H1 (cell line): Measurements from ENCODE around the gene NEDD8. TPM values are rescaled to one million over a fixed set of nuclear protein-coding genes. Genes with fewer than 3 reads are reported as not detected.

Experiments
- CTCF ChIA-PET: fragments of 300-600 bp; sonication (Branson Sonifier 250); formaldehyde crosslinking; loops from one replicate; lab custom pipeline; 2021; ENCODE audit not compliant: partially characterized antibody; lab: Charles Lee
- POLR2A ChIA-PET: fragments of 300-600 bp; sonication (Branson Sonifier 250); formaldehyde crosslinking; loops from one replicate; lab custom pipeline; 2021; ENCODE audit warnings: inconsistent platforms; ENCODE audit not compliant: partially characterized antibody; lab: Charles Lee
- DNase-seq, 2 experiments: peaks; one replicate each; pipeline versions ENCODE4 v3.0.0 to v3.0.0-alpha.2; 2010 to 2022; ENCODE audit warnings: low spot score in 2 of 2, low read depth in 1 of 2, mixed read lengths in 1 of 2
- FAIRE-seq: peaks from 2 replicates; lab custom pipeline; 2011; peaks lifted over from hg19 to GRCh38; lab: Jason Lieb, UNC
- H2AFZ ChIP-seq: 2 replicates; pipeline ENCODE4 v1.8.1; 2012; ENCODE audit warnings: low read length, inconsistent platforms
- H2AK5ac ChIP-seq: 2 replicates; pipeline ENCODE4 v1.6.1; 2013; ENCODE audit warnings: low read depth, low read length
- H2BK120ac ChIP-seq: replicated peaks from 2 replicates; pipeline ENCODE3; 2013; ENCODE audit warnings: low read depth, low read length, inconsistent platforms
- H2BK12ac ChIP-seq: 2 replicates; pipeline ENCODE4 v1.6.1; 2013; ENCODE audit warnings: low read depth, low read length
- H2BK15ac ChIP-seq: 2 replicates; pipeline ENCODE4 v1.6.1; 2013; ENCODE audit warnings: low read length
- H2BK20ac ChIP-seq: 2 replicates; pipeline ENCODE4 v1.6.1; 2013; ENCODE audit warnings: low read length
- H2BK5ac ChIP-seq: 2 replicates; pipeline ENCODE4 v1.6.1; 2013; ENCODE audit warnings: low read depth, low read length
- H3K14ac ChIP-seq: 2 replicates; pipeline ENCODE4 v1.6.1; 2013; ENCODE audit warnings: inconsistent platforms; ENCODE audit not compliant: insufficient read length
- H3K18ac ChIP-seq: 2 replicates; pipeline ENCODE4 v1.6.1; 2013; ENCODE audit warnings: low read length; ENCODE audit errors: extremely low read depth
- H3K23ac ChIP-seq: 2 replicates; pipeline ENCODE4 v1.6.1; 2013; ENCODE audit warnings: inconsistent platforms; ENCODE audit not compliant: insufficient read length
- H3K23me2 ChIP-seq: 2 replicates; pipeline ENCODE4 v1.6.1; 2013; ENCODE audit warnings: low read depth, low read length
- H3K27ac ChIP-seq: 2 replicates; pipeline ENCODE4 v1.6.1; 2011; ENCODE audit warnings: low read depth, low read length, inconsistent platforms
- H3K27me3 ChIP-seq, 4 experiments: replicated peaks in 1 of 4; 1 replicate in 1 of 4; 2 replicates in 3 of 4; pipeline versions ENCODE4 v1.6.1 to v1.8.1; 2011 to 2013; ENCODE audit warnings: low read length in 3 of 4, mild to moderate bottlenecking in 3 of 4, inconsistent platforms in 2 of 4, mixed read lengths in 2 of 4, moderate library complexity in 1 of 4; ENCODE audit not compliant: control insufficient read depth in 3 of 4, insufficient read depth in 3 of 4; ENCODE audit errors: extremely low read depth in 1 of 4
- H3K36me3 ChIP-seq, 4 experiments: 2 replicates each; pipeline versions ENCODE4 v1.6.1 to v1.8.1; 2011 to 2013; ENCODE audit warnings: mild to moderate bottlenecking in 4 of 4, low read length in 3 of 4, moderate library complexity in 2 of 4, control low read depth in 1 of 4, inconsistent platforms in 1 of 4; ENCODE audit not compliant: insufficient read depth in 4 of 4, control insufficient read depth in 2 of 4
- H3K4ac ChIP-seq: replicated peaks from 2 replicates; pipeline ENCODE3; 2013; ENCODE audit warnings: low read length, low read depth, mixed read lengths, inconsistent platforms; ENCODE audit not compliant: insufficient read length
- H3K4me1 ChIP-seq, 4 experiments: replicated peaks in 1 of 4; 1 replicate in 1 of 4; 2 replicates in 3 of 4; pipeline versions ENCODE4 v1.6.1 to v1.8.1; 2011 to 2013; ENCODE audit warnings: low read length in 3 of 4, inconsistent platforms in 2 of 4, mixed read lengths in 1 of 4; ENCODE audit not compliant: insufficient read depth in 4 of 4, control insufficient read depth in 3 of 4
- H3K4me2 ChIP-seq, 2 experiments: 2 replicates each; pipeline versions ENCODE4 v1.6.1 to v1.8.1; 2011 to 2013; ENCODE audit warnings: low read depth in 2 of 2, low read length in 2 of 2, control low read depth in 1 of 2, inconsistent platforms in 1 of 2, mild to moderate bottlenecking in 1 of 2; ENCODE audit not compliant: insufficient read depth in 1 of 2
- H3K4me3 ChIP-seq, 4 experiments: fragments of 200-600, 300-600 bp in 1 of 4; sonication (generic), shearing (Covaris generic), sonication (Bioruptor Twin) in 1 of 4; 2 replicates each; pipeline versions ENCODE4 v1.5.1 to v1.8.1; 2011 to 2016; ENCODE audit warnings: low read length in 4 of 4, low read depth in 3 of 4, control low read depth in 2 of 4, inconsistent platforms in 2 of 4, mild to moderate bottlenecking in 2 of 4, mixed read lengths in 1 of 4, moderate library complexity in 1 of 4; ENCODE audit not compliant: insufficient read depth in 2 of 4; ENCODE audit errors: extremely low read depth in 1 of 4
- H3K56ac ChIP-seq: replicated peaks from 2 replicates; pipeline ENCODE3; 2013; ENCODE audit warnings: low read depth, mild to moderate bottlenecking, mixed read lengths, low read length, inconsistent platforms; ENCODE audit not compliant: insufficient read length
- H3K79me1 ChIP-seq: 2 replicates; pipeline ENCODE4 v1.6.1; 2013; ENCODE audit warnings: low read depth, low read length, control low read depth
- H3K79me2 ChIP-seq, 2 experiments: 2 replicates each; pipeline versions ENCODE4 v1.6.1 to v1.8.1; 2012 to 2013; ENCODE audit warnings: low read length in 2 of 2, mild to moderate bottlenecking in 2 of 2, inconsistent platforms in 1 of 2; ENCODE audit not compliant: insufficient read depth in 2 of 2, control insufficient read depth in 1 of 2
- H3K9ac ChIP-seq, 4 experiments: replicated peaks in 1 of 4; 1 replicate in 1 of 4; 2 replicates in 3 of 4; pipeline versions ENCODE4 v1.6.1 to v1.8.1; 2011 to 2013; ENCODE audit warnings: low read depth in 3 of 4, low read length in 3 of 4, control low read depth in 2 of 4, mild to moderate bottlenecking in 2 of 4, moderate library complexity in 2 of 4, inconsistent platforms in 1 of 4; ENCODE audit errors: extremely low read depth in 1 of 4
- H3K9me3 ChIP-seq, 2 experiments: 2 replicates each; pipeline versions ENCODE4 v1.6.1 to v1.8.1; 2012 to 2013; ENCODE audit warnings: mild to moderate bottlenecking in 2 of 2, moderate library complexity in 2 of 2, control low read depth in 1 of 2, inconsistent platforms in 1 of 2, low read depth in 1 of 2, low read length in 1 of 2, mixed read lengths in 1 of 2; ENCODE audit not compliant: insufficient read depth in 2 of 2
- H4K20me1 ChIP-seq, 2 experiments: replicated peaks in 1 of 2; 2 replicates each; pipeline versions ENCODE3 to v1.8.1; 2011 to 2013; ENCODE audit warnings: inconsistent platforms in 2 of 2, low read length in 2 of 2, mild to moderate bottlenecking in 1 of 2; ENCODE audit not compliant: insufficient read depth in 2 of 2, control insufficient read depth in 1 of 2
- H4K5ac ChIP-seq: 2 replicates; pipeline ENCODE4 v1.6.1; 2013; ENCODE audit warnings: low read length, low read depth, mixed read lengths, inconsistent platforms; ENCODE audit not compliant: insufficient read length
- H4K8ac ChIP-seq: 2 replicates; pipeline ENCODE4 v1.8.0; 2013; ENCODE audit warnings: mild to moderate bottlenecking, moderate library complexity, low read length, inconsistent platforms; ENCODE audit not compliant: insufficient read depth; ENCODE audit errors: extremely low read depth
- H4K91ac ChIP-seq: replicated peaks from 2 replicates; pipeline ENCODE3; 2013; ENCODE audit warnings: low read length, mixed read lengths, inconsistent platforms; ENCODE audit not compliant: insufficient read length
- CEBPB ChIP-seq: IDR thresholded peaks from 2 replicates; pipeline ENCODE4 v1.6.1; 2012; ENCODE audit warnings: low read depth, low read length
- CTCF ChIP-seq, 3 experiments: IDR thresholded peaks; 1 replicate in 2 of 3; 2 replicates in 1 of 3; pipeline versions ENCODE4 v1.5.1 to v1.6.1; 2011; ENCODE audit warnings: low read length in 3 of 3, mild to moderate bottlenecking in 3 of 3, inconsistent platforms in 2 of 3, low read depth in 1 of 3, moderate library complexity in 1 of 3; ENCODE audit not compliant: insufficient read depth in 1 of 3; ENCODE audit errors: control extremely low read depth in 1 of 3
- E2F6 ChIP-seq: IDR thresholded peaks from 2 replicates; pipeline ENCODE4 v1.6.1; 2012; ENCODE audit warnings: inconsistent platforms
- KDM1A ChIP-seq: fragments of 200-600, 300-600 bp; sonication (generic); IDR thresholded peaks from 2 replicates; pipeline ENCODE4 v1.7.1; 2016; ENCODE audit warnings: mild to moderate bottlenecking, low read length, borderline replicate concordance
- KDM4A ChIP-seq: IDR thresholded peaks from one replicate; pipeline ENCODE4 v1.7.1; 2012; ENCODE audit warnings: low read depth, mild to moderate bottlenecking, moderate library complexity, low read length, inconsistent platforms; ENCODE audit not compliant: severe bottlenecking
- NRF1 ChIP-seq: IDR thresholded peaks from 2 replicates; pipeline ENCODE4 v1.6.1; 2011; ENCODE audit warnings: mild to moderate bottlenecking, low read depth, low read length, improper control_type of control experiment
- SIX5 ChIP-seq: IDR thresholded peaks from 2 replicates; pipeline ENCODE4 v1.6.1; 2011; ENCODE audit warnings: mild to moderate bottlenecking, low read depth, low read length
- YY1 ChIP-seq: IDR thresholded peaks from 2 replicates; pipeline ENCODE4 v1.6.1; 2011; ENCODE audit warnings: low read depth, mild to moderate bottlenecking, low read length
- WGBS, 2 experiments: shearing (Covaris generic) in 1 of 2; methylation state at CpG; one replicate each; pipeline versions ENCODE4 v1.1.6 to v1.1.7; 2013 to 2015; ENCODE audit warnings: low lambda C conversion rate in 2 of 2, mixed read lengths in 2 of 2, inconsistent platforms in 1 of 2, low coverage in 1 of 2, missing lambda C conversion rate in 1 of 2; ENCODE audit not compliant: insufficient replicate concordance in 2 of 2, insufficient coverage in 1 of 2, insufficient read length in 1 of 2; ENCODE audit errors: extremely low coverage in 1 of 2, missing lambda C conversion rate in 1 of 2; 5-methylcytosine and 5-hydroxymethylcytosine counted together
- polyA plus RNA-seq, 7 experiments: library from polyadenylated mRNA; depleted of rRNA in 3 of 7; stranded (reverse) in 5 of 7; unstranded in 2 of 7; fragments of >200 nt in 5 of 7; fragments of 200-250 nt in 2 of 7; gene quantifications; 1 replicate in 5 of 7; 2 replicates in 1 of 7; 4 replicates in 1 of 7; pipeline versions ENCODE4 v1.2.1 to v1.2.3, GENCODE V29; 2011 to 2013; ENCODE audit warnings: missing spikeins in 2 of 7, mixed read lengths in 2 of 7
- total RNA-seq: library from RNA; stranded (reverse); fragmentation: NEBNext Ultra II Directional; extraction: Animal tissue kit (Norgen Biotek cat#: 25700); gene quantifications from 2 replicates; pipeline ENCODE4 v1.2.1, GENCODE V29; 2021

Gene NEDD8
- total and polyA plus RNA-seq, 2 of the 8 experiments (the other 6 are each of a cell fraction or from before 2014, with no cell fraction given): 253 to 317 TPM

GRCh38 chr14:24172261-24172860 is 59.8 kb downstream of the NEDD8 start:
- Histone ChIP-seq H3K27ac (no peak overlapping the region), H2BK15ac (0 out of 2 replicates have a peak overlapping the region, but pooled peaks have one; percentile 46), H2BK12ac (peak overlapping the region; percentile 29; the same call in 1 of the 2 replicates), H3K18ac (peak overlapping the region; percentile 83), H3K4me1 (peaks cover 0 to 9% (median 7%) of the 10 kb centered on the region in 4 experiments; a peak in 4 of 7 replicates), H3K9me3 (no peaks in the 10 kb centered on the region), H3K79me1 (no peaks in the 10 kb centered on the region), H3K79me2 (no peaks in the 10 kb centered on the region), H2AFZ (peak overlapping the region; percentile 47; the same call in 1 of the 2 replicates), H2BK5ac (0 out of 2 replicates have a peak overlapping the region, but pooled peaks have one; percentile 30), H4K20me1 (peaks cover 0 to 2% of the 10 kb centered on the region in 2 experiments), H2AK5ac (no peak overlapping the region), H3K23ac (no peak overlapping the region), H2BK20ac (no peak overlapping the region), H3K56ac (no peak overlapping the region), H4K91ac (no peak overlapping the region), H2BK120ac (no peak overlapping the region), H3K27me3 (no peaks in the 10 kb centered on the region), H3K4me3 (peak overlapping the region; percentile 62 to 77 (median 71)), H3K4me2 (peak overlapping the region; percentile 75 to 96), H3K23me2 (peaks cover 5% of the 10 kb centered on the region; the same call in 1 of the 2 replicates), H3K9ac (peak overlapping the region; percentile 36 to 65 (median 54); a peak in 6 of 7 replicates), H4K8ac (no peak overlapping the region), H3K14ac (no peak overlapping the region), H3K4ac (no peak overlapping the region), H3K36me3 (peaks cover 0 to 4% (median 0%) of the 10 kb centered on the region in 4 experiments; a peak in 2 of 8 replicates), H4K5ac (no peak overlapping the region)
- WGBS, 2 experiments: 6% methylated on average over 30 of the region's 30 CpGs; no CpG with 5 or more reads in 1 of the 2 experiments
- ChIA-PET POLR2A (interaction anchor here (0.8 to 10.7 kb wide), 13 partner anchors 8 to 121 kb away, joined by 3 to 158 read pairs (median 6); partner anchors contain the start of genes CARMIL3, EMC9, IPO4 and IRF9), CTCF (interaction anchor here (1.4 to 1.5 kb wide), 2 partner anchors 10 to 11 kb away, joined by 3 to 4 read pairs; no protein-coding TSS in a partner anchor)
- DNase-seq: no peak
- no peak for FAIRE-seq
- TF ChIP-seq YY1: 0 out of 2 replicates have a peak, but pooled peaks have one; percentile 8
- TF ChIP-seq SIX5: no peak
- peak; percentile 27 for TF ChIP-seq KDM4A
- TF ChIP-seq CEBPB: no peak
- TF ChIP-seq KDM1A: no peak
- peak; percentile 2; the same call in 1 of the 2 replicates for TF ChIP-seq E2F6
- no peak for TF ChIP-seq NRF1
- no peak for TF ChIP-seq CTCF (IDR thresholded peaks at IDR 0.05; ENCODE audit: control extremely low read depth in 1 of 3, insufficient read depth in 1 of 3, low read depth in 1 of 3, low read length in 3 of 3)
